Renal pelvis (tissue), 4 donors: ENCODE results near the gene SLC15A4. TPM values are rescaled to one million over a fixed set of nuclear protein-coding genes. Genes with fewer than 3 reads are reported as not detected.
"Not testable (repeated sequence)": the region's sequence is repeated elsewhere in the genome, so short reads cannot be mapped to it uniquely, and the experiment has no call there.

ENCODE experiments used
- DNase-seq: peaks from one replicate; pipeline ENCODE4 v3.0.0-alpha.2; 2013
- polyA plus RNA-seq, 3 donors: library from polyadenylated mRNA; unstranded; fragments of 120-200 nt; gene quantifications; one replicate each; pipeline ENCODE4 v1.2.1, GENCODE V29; 2013; ENCODE audit not compliant: insufficient read length in 3 of 3

SLC15A4 gene
- polyA plus RNA-seq, 3 donors: 26.5 to 33.3 (median 33.1) TPM

- DNase-seq: no peak
These were observed 26.6 kb upstream of the SLC15A4 start for GRCh38 chr12:128850400-128850799.

- not testable (repeated sequence) for DNase-seq
These were observed 26.0 kb upstream of the SLC15A4 start for GRCh38 chr12:128849806-128850205.

GRCh38 chr12:128848371-128848770 lies 24.6 kb upstream of the SLC15A4 start:
- DNase-seq: no peak

- not testable (repeated sequence) for DNase-seq
These were observed 22.9 kb upstream of the SLC15A4 start for GRCh38 chr12:128846671-128847070.

GRCh38 chr12:128844031-128844635 lies 20.4 kb upstream of the SLC15A4 start:
- no peak for DNase-seq

- no peak for DNase-seq
These were observed 19.8 kb upstream of the SLC15A4 start for GRCh38 chr12:128843538-128843937.

- DNase-seq: no peak
These were observed 18.8 kb upstream of the SLC15A4 start for GRCh38 chr12:128842579-128842978.

- DNase-seq: peak; percentile 28
These were observed 17.2 kb upstream of the SLC15A4 start for GRCh38 chr12:128840862-128841468.

GRCh38 chr12:128839885-128840284 lies 16.1 kb upstream of the SLC15A4 start:
- not testable (repeated sequence) for DNase-seq

- DNase-seq: no peak
These were observed 9.7 kb upstream of the SLC15A4 start for GRCh38 chr12:128833418-128833817.

GRCh38 chr12:128830505-128830893 lies 6.7 kb upstream of the SLC15A4 start:
- no peak for DNase-seq

GRCh38 chr12:128829861-128830504 lies 6.2 kb upstream of the SLC15A4 start:
- no peak for DNase-seq

GRCh38 chr12:128827724-128828123 lies 4.0 kb upstream of the SLC15A4 start:
- DNase-seq: no peak

- no peak for DNase-seq
These were observed 2.1 kb upstream of the SLC15A4 start for GRCh38 chr12:128825835-128826234.

- DNase-seq: no peak
These were observed 392 bp downstream of the SLC15A4 start for GRCh38 chr12:128823216-128823915.

- DNase-seq: no peak
These were observed 2.9 kb downstream of the SLC15A4 start for GRCh38 chr12:128820723-128821432.

- DNase-seq: no peak
These were observed 3.5 kb downstream of the SLC15A4 start for GRCh38 chr12:128820253-128820652.

- DNase-seq: no peak
These were observed 4.2 kb downstream of the SLC15A4 start for GRCh38 chr12:128819293-128820144.

- DNase-seq: no peak
These were observed 5.4 kb downstream of the SLC15A4 start for GRCh38 chr12:128818065-128819022.
